SK-N-SH (cell line): Measurements from ENCODE around the gene RBMS1. TPM values are rescaled to one million over a fixed set of nuclear protein-coding genes. Genes with fewer than 3 reads are reported as not detected.
A peak's percentile ranks its signal among the peaks of the same experiment; 100 is the strongest.
"Not testable (repeated sequence)": the region's sequence is repeated elsewhere in the genome, so short reads cannot be mapped to it uniquely, and the experiment has no call there.

Source experiments
- CTCF ChIA-PET: fragments of 300-600, 350-600 bp; formaldehyde crosslinking; extraction: SDS; loops from one replicate; lab custom pipeline; 2021; lab: Yijun Ruan, JAX
- POLR2A ChIA-PET: fragments of 350-600 bp; sonication (Branson Sonifier 250); formaldehyde crosslinking; extraction: SDS; loops from one replicate; lab custom pipeline; 2020; ENCODE audit warnings: antibody characterized with exemption, inconsistent platforms; lab: Yijun Ruan, JAX
- DNase-seq: peaks from one replicate; pipeline ENCODE4 v3.0.0; 2012
- H2AFZ ChIP-seq: fragments of 200-600 bp; sonication (generic); 2 replicates; pipeline ENCODE4 v1.8.1; 2016; ENCODE audit warnings: antibody characterized with exemption, mild to moderate bottlenecking, low read depth
- H3F3A ChIP-seq: fragments of 200-600 bp; sonication (generic); replicated peaks from 2 replicates; pipeline ENCODE3; 2016; ENCODE audit warnings: antibody characterized with exemption, mild to moderate bottlenecking; ENCODE audit not compliant: insufficient read depth
- H3K27ac ChIP-seq, 2 experiments: fragments of 200-500 bp in 1 of 2; fragments of 200-600 bp in 1 of 2; sonication (Bioruptor generic) in 1 of 2; sonication (generic), shearing (Covaris generic) in 1 of 2; 2 replicates each; pipeline versions ENCODE4 v1.5.1 to v1.6.1; 2014 to 2016; ENCODE audit warnings: low read depth in 2 of 2, inconsistent platforms in 1 of 2, low read length in 1 of 2, mild to moderate bottlenecking in 1 of 2, mixed read lengths in 1 of 2
- H3K27me3 ChIP-seq: fragments of 200-600 bp; sonication (generic), shearing (Covaris generic); 2 replicates; pipeline ENCODE4 v1.6.1; 2016; ENCODE audit warnings: mixed run types; ENCODE audit not compliant: insufficient read depth
- H3K36me3 ChIP-seq, 2 experiments: fragments of 200-500 bp in 1 of 2; fragments of 200-600 bp in 1 of 2; sonication (Bioruptor generic) in 1 of 2; sonication (generic) in 1 of 2; replicated peaks in 1 of 2; 2 replicates each; pipeline versions ENCODE3 to v1.5.1; 2014 to 2016; ENCODE audit warnings: low read length in 1 of 2, mild to moderate bottlenecking in 1 of 2; ENCODE audit not compliant: insufficient read depth in 2 of 2, control insufficient read depth in 1 of 2
- H3K4me1 ChIP-seq, 2 experiments: fragments of 200-500 bp in 1 of 2; fragments of 200-600 bp in 1 of 2; sonication (Bioruptor generic) in 1 of 2; sonication (generic), shearing (Covaris generic) in 1 of 2; 2 replicates each; pipeline versions ENCODE4 v1.5.1 to v1.6.1; 2014 to 2016; ENCODE audit warnings: low read depth in 1 of 2, low read length in 1 of 2, mixed run types in 1 of 2; ENCODE audit not compliant: insufficient read depth in 2 of 2, control insufficient read depth in 1 of 2
- H3K4me2 ChIP-seq: fragments of 200-600 bp; sonication (generic), shearing (Covaris generic); 2 replicates; pipeline ENCODE4 v1.6.1; 2017; ENCODE audit warnings: mixed run types
- H3K4me3 ChIP-seq, 2 experiments: fragments of 200-500 bp in 1 of 2; fragments of 200-600 bp in 1 of 2; sonication (Bioruptor generic) in 1 of 2; sonication (generic), shearing (Covaris generic) in 1 of 2; 2 replicates each; pipeline versions ENCODE4 v1.5.1 to v1.8.1; 2014 to 2016; ENCODE audit warnings: low read depth in 2 of 2, inconsistent platforms in 1 of 2, low read length in 1 of 2, mild to moderate bottlenecking in 1 of 2, mixed read lengths in 1 of 2, moderate library complexity in 1 of 2
- H3K79me2 ChIP-seq: fragments of 200-600 bp; sonication (generic); 2 replicates; pipeline ENCODE4 v1.8.1; 2017; ENCODE audit warnings: mild to moderate bottlenecking; ENCODE audit not compliant: insufficient read depth
- H3K9ac ChIP-seq: fragments of 200-600 bp; sonication (generic); 2 replicates; pipeline ENCODE4 v1.6.1; 2017; ENCODE audit warnings: mixed run types
- H3K9me2 ChIP-seq: fragments of 200-600 bp; sonication (generic); 2 replicates; pipeline ENCODE4 v1.6.1; 2017; ENCODE audit warnings: mixed run types
- H3K9me3 ChIP-seq: fragments of 200-600 bp; sonication (generic); 2 replicates; pipeline ENCODE4 v1.6.1; 2017; ENCODE audit warnings: mixed run types, mild to moderate bottlenecking, moderate library complexity
- H4K20me1 ChIP-seq: fragments of 200-600 bp; sonication (generic); 2 replicates; pipeline ENCODE4 v1.6.1; 2017; ENCODE audit warnings: mild to moderate bottlenecking, mixed run types; ENCODE audit not compliant: insufficient read depth
- EP300 ChIP-seq, 2 experiments: IDR thresholded peaks; 2 replicates each; pipeline versions ENCODE4 v1.4.0 to v1.6.1; 2012; ENCODE audit warnings: borderline replicate concordance in 1 of 2, low read depth in 1 of 2, low read length in 1 of 2
- FOXJ3 ChIP-seq: sonication (generic); formaldehyde crosslinking; IDR thresholded peaks from 2 replicates; pipeline ENCODE4 v1.5.1; 2020; ENCODE audit warnings: mild to moderate bottlenecking, missing genetic modification reagents
- FOXM1 ChIP-seq: IDR thresholded peaks from 2 replicates; pipeline ENCODE4 v1.4.0; 2012; ENCODE audit warnings: low read depth, mild to moderate bottlenecking
- GATA2 ChIP-seq: sonication (generic); formaldehyde crosslinking; IDR thresholded peaks from 2 replicates; pipeline ENCODE4 v1.5.0; 2020; ENCODE audit warnings: mild to moderate bottlenecking, missing genetic modification reagents
- POLR2AphosphoS5 ChIP-seq: IDR thresholded peaks from 2 replicates; pipeline ENCODE4 v1.6.1; 2012; ENCODE audit warnings: low read depth, low read length
- RAD21 ChIP-seq: IDR thresholded peaks from 2 replicates; pipeline ENCODE4 v1.6.1; 2012; ENCODE audit warnings: mild to moderate bottlenecking, low read length
- RCOR1 ChIP-seq: fragments of 150-350 bp; IDR thresholded peaks from 2 replicates; pipeline ENCODE4 v1.6.1; 2017; ENCODE audit warnings: antibody characterized with exemption, low read length
- TCF12 ChIP-seq: IDR thresholded peaks from 2 replicates; pipeline ENCODE4 v1.4.0; 2012
- WGBS: methylation state at CpG from one replicate; pipeline ENCODE4 v1.1.6; 2017; ENCODE audit warnings: low lambda C conversion rate; 5-methylcytosine and 5-hydroxymethylcytosine counted together
- polyA plus RNA-seq, 3 experiments: library from polyadenylated mRNA; depleted of rRNA; stranded (reverse); fragments of >200 nt; gene quantifications; 2 replicates each; pipeline ENCODE4 v1.2.3, GENCODE V29; 2012
- TF ChIP-seq, protein P1 (sequence below): fragments of 200-600 bp; sonication (generic); IDR thresholded peaks from 2 replicates; pipeline ENCODE4 v1.6.1; 2017; ENCODE audit warnings: antibody characterized with exemption, mild to moderate bottlenecking, moderate library complexity
- TF ChIP-seq, protein P2 (sequence below): IDR thresholded peaks from 2 replicates; pipeline ENCODE4; 2012
- TF ChIP-seq, protein P3 (sequence below): fragments of 150-350 bp; IDR thresholded peaks from 2 replicates; pipeline ENCODE4 v1.6.1; 2017; ENCODE audit warnings: antibody characterized with exemption, low read length, low read depth, borderline replicate concordance
- TF ChIP-seq, protein P4 (sequence below): IDR thresholded peaks from 2 replicates; pipeline ENCODE4 v1.4.0; 2012; ENCODE audit warnings: low read depth

RBMS1 gene
- polyA plus RNA-seq, 1 of the 3 experiments (the other 2 are of a cell fraction), result 56.5 TPM

DNA sequence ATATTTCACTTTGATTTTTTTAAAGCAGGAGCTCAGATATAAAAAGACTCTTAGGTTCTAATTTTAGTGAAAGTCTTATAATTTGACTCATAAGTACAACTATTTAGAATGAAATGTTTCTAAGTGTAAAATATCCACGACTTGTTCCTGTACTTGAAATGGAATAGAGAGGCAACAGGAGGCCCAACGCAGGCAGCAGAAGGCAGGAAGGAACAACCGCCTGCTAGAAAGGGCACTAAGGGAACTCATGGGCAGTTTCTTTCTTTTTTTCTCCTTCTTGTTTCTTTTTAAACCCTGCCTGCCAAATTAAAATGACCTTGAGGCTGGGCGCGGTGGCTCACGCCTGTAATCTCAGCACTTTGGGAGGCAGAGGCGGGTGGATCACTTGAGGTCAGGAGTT lies 51.0 kb downstream of the RBMS1 start:
- POLR2A ChIA-PET, result no interaction called here
- Histone ChIP-seq H3K4me3 (no peak overlapping the region), H3K9me3 (no peaks in the 10 kb centered on the region), H3K4me2 (no peak overlapping the region), H3K4me1 (no peaks in the 10 kb centered on the region; a peak in 2 of 4 replicates), H4K20me1 (peaks cover 21% of the 10 kb centered on the region; the same call in 1 of the 2 replicates), H3K9me2 (no peaks in the 10 kb centered on the region), H3K9ac (no peak overlapping the region), H3K36me3 (peaks cover 3 to 18% of the 10 kb centered on the region in 2 experiments), H2AFZ (no peak overlapping the region), H3K27me3 (no peaks in the 10 kb centered on the region), H3K27ac (no peak overlapping the region), H3K79me2 (peaks cover 61% of the 10 kb centered on the region), H3F3A (no peaks in the 10 kb centered on the region)
- DNase-seq, result no peak
- TF ChIP-seq, protein P1, sequence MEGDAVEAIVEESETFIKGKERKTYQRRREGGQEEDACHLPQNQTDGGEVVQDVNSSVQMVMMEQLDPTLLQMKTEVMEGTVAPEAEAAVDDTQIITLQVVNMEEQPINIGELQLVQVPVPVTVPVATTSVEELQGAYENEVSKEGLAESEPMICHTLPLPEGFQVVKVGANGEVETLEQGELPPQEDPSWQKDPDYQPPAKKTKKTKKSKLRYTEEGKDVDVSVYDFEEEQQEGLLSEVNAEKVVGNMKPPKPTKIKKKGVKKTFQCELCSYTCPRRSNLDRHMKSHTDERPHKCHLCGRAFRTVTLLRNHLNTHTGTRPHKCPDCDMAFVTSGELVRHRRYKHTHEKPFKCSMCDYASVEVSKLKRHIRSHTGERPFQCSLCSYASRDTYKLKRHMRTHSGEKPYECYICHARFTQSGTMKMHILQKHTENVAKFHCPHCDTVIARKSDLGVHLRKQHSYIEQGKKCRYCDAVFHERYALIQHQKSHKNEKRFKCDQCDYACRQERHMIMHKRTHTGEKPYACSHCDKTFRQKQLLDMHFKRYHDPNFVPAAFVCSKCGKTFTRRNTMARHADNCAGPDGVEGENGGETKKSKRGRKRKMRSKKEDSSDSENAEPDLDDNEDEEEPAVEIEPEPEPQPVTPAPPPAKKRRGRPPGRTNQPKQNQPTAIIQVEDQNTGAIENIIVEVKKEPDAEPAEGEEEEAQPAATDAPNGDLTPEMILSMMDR, result no peak
- TF ChIP-seq FOXJ3 (CRISPR knock-in tag) (no peak), FOXM1 (no peak)
- CTCF ChIA-PET, result no interaction called here
- WGBS, result 95% methylated on average over 7 of the region's 7 CpGs

DNA sequence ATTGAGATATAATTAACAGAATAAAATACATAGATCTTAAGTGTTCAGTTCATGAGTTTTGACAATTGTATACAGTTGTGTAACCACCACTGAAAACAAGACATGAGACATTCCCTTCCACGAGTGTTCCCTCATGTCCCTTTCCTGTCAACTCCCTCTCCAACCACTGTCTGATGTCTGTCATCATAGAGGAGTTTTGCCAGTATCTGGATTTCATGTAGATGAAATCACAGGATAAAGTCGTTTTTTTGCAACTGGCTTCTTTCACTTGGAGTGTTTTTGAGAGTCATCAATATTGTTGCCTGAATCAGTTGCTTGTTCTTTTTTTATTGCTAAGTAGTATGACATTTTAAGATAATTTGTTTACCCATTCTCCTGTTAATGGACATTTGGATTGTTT lies 52.7 kb downstream of the RBMS1 start:
- Histone ChIP-seq H2AFZ (no peak overlapping the region), H3K36me3 (peaks cover 0 to 9% of the 10 kb centered on the region in 2 experiments), H3K9ac (no peak overlapping the region), H3K9me3 (no peaks in the 10 kb centered on the region), H3K79me2 (peaks cover 72% of the 10 kb centered on the region), H3K27me3 (no peaks in the 10 kb centered on the region), H3F3A (no peaks in the 10 kb centered on the region), H3K4me1 (no peaks in the 10 kb centered on the region; a peak in 2 of 4 replicates), H3K9me2 (no peaks in the 10 kb centered on the region), H4K20me1 (peaks cover 8% of the 10 kb centered on the region; the same call in 1 of the 2 replicates), H3K27ac (peak overlapping the region in 1 of 2 experiments; percentile 28; a peak in 1 of 4 replicates), H3K4me2 (no peak overlapping the region), H3K4me3 (no peak overlapping the region)
- POLR2A ChIA-PET, result no interaction called here
- WGBS, result 17% methylated on average over 2 of the region's 2 CpGs
- CTCF ChIA-PET, result interaction anchor here (0.6 kb wide), 1 partner anchor 12 kb away, joined by 3 read pairs; no protein-coding TSS in a partner anchor
- DNase-seq, result peak; percentile 41
- TF ChIP-seq EP300 (IDR thresholded peaks at IDR 0.05; ENCODE audit: borderline replicate concordance in 1 of 2, low read depth in 1 of 2, low read length in 1 of 2), result peak in 1 of 2 experiments; percentile 84; a peak in 2 of 4 replicates
- TF ChIP-seq, protein P2, sequence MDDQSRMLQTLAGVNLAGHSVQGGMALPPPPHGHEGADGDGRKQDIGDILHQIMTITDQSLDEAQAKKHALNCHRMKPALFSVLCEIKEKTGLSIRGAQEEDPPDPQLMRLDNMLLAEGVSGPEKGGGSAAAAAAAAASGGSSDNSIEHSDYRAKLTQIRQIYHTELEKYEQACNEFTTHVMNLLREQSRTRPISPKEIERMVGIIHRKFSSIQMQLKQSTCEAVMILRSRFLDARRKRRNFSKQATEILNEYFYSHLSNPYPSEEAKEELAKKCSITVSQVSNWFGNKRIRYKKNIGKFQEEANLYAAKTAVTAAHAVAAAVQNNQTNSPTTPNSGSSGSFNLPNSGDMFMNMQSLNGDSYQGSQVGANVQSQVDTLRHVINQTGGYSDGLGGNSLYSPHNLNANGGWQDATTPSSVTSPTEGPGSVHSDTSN, result peak; percentile 65
- TF ChIP-seq POLR2AphosphoS5, result 0 out of 2 replicates have a peak, but pooled peaks have one; percentile 22
- peak; percentile 78 for TF ChIP-seq GATA2 (CRISPR knock-in tag)
- peak; percentile 78 for TF ChIP-seq TCF12
- no peak for TF ChIP-seq RAD21
- 0 out of 2 replicates have a peak, but pooled peaks have one; percentile 30 for TF ChIP-seq RCOR1
- TF ChIP-seq, protein P3, sequence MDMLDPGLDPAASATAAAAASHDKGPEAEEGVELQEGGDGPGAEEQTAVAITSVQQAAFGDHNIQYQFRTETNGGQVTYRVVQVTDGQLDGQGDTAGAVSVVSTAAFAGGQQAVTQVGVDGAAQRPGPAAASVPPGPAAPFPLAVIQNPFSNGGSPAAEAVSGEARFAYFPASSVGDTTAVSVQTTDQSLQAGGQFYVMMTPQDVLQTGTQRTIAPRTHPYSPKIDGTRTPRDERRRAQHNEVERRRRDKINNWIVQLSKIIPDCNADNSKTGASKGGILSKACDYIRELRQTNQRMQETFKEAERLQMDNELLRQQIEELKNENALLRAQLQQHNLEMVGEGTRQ, result no peak
- TF ChIP-seq, protein P4, sequence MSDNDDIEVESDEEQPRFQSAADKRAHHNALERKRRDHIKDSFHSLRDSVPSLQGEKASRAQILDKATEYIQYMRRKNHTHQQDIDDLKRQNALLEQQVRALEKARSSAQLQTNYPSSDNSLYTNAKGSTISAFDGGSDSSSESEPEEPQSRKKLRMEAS, result no peak

DNA sequence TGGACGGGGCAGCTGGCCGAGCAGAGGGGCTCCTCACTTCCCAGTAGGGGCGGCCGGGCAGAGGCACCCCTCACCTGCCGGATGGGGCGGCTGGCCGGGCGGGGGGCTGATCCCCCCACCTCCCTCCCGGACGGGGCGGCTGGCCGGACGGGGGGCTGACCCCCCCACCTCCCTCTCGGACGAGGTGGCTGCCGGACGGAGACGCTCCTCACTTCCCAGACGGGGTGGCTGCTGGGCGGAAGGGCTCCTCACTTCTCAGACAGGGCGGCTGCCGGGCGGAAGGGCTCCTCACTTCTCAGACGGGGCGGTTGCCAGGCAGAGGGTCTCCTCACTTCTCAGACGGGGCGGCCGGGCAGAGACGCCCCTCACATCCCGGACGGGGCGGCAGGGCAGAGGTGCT lies 54.6 kb downstream of the RBMS1 start:
- POLR2A ChIA-PET, DNase-seq, H4K20me1 ChIP-seq, H3F3A ChIP-seq, H3K4me2 ChIP-seq, H3K27me3 ChIP-seq, H3K27ac ChIP-seq, H3K9me3 ChIP-seq, H3K9ac ChIP-seq, H3K4me3 ChIP-seq, H2AFZ ChIP-seq, H3K36me3 ChIP-seq, CTCF ChIA-PET, H3K9me2 ChIP-seq: not testable (repeated sequence)
- no CpG with 5 or more reads among the region's 32 CpGs for WGBS
- Histone ChIP-seq H3K4me1 (peaks cover 3 to 11% of the 10 kb centered on the region in 2 experiments), H3K79me2 (peaks cover 75% of the 10 kb centered on the region)
